NK-92 (cell line): Measurements from ENCODE around the gene BABAM2.
"Not testable (repeated sequence)": the region's sequence is repeated elsewhere in the genome, so short reads cannot be mapped to it uniquely, and the experiment has no call there.

Source experiments
- DNase-seq: peaks from one replicate; lab custom pipeline; 2025; ENCODE audit not compliant: unreplicated experiment; lab: John Stamatoyannopoulos, UW

BABAM2 gene

DNA sequence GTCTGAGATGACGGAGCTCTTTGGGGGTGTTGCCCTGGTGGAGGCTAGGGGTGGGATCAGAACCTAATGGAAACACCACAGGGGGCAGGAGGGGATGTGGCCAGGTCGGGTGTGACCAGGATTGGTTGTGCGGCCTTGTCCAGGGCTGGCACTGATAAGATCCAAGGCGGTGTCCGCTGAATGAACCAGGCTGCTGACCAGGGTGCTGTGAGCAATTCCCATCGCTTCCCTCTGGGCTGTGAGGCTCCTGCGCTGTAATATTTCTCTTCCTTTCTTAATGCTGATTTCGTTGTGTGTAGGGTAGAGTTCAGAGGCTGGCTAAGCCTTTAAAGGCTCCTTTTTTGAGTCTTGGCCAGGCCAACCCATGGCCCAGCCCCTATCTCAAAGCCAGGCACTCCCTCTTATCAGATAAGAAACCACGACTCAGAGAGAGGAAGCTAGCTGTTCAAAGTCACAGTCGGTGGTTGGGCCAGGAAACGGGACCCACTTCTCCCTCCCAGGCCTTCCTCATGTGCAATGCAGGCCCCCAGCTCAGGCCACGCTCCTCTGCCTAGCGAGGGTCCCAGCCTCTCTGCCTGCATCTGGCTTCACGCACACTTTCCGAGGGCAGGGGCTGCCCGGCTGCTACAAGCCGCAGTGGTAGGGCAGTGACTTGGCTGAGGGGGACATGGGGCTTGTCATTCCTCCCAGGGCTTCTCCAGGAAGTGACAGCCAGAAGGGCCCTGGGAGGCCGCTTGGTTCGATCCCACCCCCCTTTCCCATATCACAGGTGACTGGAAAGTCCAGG, 476.2 kb downstream of the BABAM2 start:
- no peak for DNase-seq

DNA sequence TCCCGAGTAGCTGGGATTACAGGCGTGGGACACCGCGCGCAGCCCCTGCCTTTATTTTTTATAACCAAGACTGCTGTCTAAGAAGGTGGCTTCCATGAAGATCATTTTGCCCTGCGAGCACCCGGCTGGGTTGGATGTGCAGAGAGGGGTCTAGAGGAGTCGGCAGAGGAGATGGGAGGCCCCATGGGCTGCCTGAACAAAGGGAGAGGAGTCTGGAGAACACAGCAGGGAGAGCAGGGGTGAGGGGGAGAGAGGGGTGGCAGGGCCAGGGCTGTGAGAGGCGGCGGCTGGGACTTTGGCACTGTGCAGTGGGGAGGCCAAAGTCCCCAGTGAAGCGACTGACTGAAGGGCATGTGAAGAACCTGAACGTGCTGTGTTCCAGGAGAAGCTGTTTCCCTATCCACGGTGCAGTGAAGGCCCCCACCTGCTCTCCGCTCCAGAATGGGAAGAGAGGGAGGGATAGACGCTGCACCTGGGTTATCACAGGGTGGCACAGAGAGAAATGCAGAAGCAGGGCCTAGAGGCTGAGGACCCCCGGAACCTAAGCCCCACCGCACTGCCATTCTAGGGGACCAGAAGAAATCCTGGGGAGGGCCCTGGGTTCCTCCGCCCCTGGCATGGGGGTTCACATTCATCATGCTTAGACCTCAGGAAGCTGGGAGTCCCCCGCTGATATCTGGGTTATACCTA, 477.3 kb downstream of the BABAM2 start:
- DNase-seq = no peak

DNA sequence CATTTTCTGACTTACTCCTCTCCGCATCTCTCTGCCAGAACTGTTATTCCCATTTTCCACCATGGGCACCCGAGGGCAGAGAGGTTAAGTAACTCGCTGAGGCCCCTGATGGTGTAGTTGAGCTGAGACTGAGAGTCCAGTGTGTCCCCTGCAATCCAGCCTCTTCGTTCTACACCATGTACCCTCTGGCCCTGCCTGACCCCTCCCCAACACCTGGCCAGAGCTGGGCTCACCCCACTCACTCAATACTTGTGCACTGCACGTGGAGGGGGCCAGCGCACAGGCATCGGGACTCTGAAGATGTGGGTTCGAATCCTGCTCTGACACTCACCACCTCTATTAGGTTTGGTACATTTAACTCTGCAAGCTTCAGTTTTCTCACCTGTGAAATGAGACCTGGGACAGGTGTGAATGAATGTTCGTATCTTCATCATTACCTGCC, 477.8 kb downstream of the BABAM2 start:
- DNase-seq = no peak

DNA sequence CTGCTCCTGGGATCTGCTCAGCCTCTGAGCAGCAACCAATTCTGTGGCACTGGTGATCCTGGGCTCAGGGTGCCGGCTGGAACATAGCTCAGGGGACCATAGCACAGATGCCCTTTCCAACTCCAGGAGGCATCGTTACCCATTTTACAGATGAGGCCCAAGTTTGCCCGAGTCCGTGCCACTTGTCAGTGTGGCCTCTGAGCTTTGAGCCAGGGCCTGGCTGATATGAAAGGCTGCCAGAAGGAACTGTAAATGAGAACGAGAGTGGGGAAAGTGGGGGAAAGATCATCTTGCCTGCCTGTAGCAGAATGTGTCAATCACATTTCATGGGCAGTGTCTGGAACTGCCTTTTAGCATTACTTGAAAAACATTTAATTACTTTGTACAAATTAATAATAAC, 478.8 kb downstream of the BABAM2 start:
- DNase-seq = no peak

DNA sequence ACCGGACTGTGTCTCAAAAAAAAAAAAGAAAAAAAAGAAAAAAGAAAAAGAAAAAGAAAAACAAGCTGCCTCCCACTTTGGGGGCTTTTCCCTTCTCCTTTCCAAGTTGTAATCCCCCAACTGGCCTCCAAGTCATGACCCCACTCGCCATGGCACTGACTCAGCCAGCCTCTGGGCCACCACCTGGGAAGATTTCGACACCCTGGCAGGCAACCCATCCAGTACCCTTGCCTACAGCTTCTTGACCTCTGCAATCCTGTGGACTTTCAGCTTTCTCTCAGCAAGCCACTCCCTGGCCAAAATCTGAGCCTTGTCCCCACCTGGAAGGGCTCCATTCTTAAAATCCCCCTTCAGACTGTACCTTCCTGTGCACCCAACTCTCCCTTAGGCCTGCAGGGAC, 479.8 kb downstream of the BABAM2 start:
- no peak for DNase-seq

DNA sequence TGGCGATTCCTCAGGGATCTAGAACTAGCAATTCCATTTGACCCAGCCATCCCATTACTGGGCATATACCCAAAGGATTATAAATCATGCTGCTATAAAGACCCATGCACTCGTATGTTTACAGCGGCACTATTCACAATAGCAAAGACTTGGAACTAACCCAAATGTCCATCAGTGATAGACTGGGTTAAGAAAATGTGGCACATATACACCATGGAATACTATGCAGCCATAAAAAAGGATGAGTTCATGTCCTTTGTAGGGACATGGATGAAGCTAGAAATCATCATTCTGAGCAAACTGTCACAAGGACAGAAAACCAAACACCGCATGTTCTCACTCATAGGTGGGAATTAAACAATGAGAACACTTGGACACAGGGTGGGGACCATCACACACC, 481.2 kb downstream of the BABAM2 start:
- DNase-seq = not testable (repeated sequence)

DNA sequence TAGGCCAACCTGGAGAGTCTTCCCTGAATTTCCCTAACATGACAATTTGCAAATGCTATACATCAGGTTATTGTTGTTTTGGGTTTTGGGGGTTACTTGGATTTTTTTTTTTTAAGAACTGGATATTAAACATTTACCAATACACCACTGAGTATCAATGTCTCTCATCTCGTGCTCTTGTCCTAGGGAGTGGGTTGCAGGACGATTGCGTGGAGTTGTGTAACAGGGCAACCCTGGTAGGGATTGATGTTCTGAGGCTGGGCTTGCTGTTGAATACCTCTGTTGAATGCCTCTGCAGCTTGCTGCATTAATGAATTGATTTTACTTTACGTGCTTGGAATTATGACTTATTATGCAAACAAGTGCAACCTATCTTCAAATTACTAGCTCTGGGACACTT, 483.3 kb downstream of the BABAM2 start:
- no peak for DNase-seq

DNA sequence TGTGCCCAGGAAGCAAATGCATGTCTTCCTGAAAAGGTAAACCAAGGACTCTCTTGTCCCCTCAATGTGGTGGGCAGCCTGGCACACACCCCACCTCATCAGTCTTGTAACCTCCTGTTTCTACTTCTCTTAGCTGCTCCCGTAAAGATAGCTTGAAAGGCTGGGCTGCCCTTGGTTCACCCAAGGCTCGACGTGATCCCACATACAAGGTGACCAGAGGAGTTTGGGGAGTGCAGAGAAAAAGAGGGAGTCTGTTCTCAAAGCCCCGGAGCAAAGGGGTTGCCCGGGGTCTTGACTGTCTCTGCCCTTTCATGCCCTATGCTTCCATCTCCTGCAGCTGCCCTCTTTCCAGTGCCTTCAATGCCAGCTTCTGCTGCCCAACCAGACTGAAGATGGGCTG, 483.8 kb downstream of the BABAM2 start:
- DNase-seq = no peak

DNA sequence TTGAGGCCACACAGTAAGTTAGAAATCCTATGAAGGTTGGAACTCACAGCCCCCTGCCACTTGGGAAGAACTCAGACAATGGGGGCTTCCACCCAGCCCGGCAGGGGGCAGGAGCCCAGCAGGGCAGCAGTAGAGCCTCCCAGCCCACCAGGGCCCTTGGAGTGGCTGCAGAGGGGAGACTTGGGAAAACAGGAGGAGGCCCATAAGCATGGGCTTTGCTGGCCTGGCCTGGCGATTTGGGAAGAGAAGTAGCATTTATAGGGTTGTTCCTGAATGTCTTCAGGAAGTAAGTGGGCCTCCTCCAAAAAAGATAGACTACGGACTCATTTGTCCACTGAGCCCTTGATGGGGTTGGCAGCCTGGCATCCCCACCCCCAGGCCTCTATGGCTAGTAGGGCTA, 484.7 kb downstream of the BABAM2 start:
- no peak for DNase-seq

DNA sequence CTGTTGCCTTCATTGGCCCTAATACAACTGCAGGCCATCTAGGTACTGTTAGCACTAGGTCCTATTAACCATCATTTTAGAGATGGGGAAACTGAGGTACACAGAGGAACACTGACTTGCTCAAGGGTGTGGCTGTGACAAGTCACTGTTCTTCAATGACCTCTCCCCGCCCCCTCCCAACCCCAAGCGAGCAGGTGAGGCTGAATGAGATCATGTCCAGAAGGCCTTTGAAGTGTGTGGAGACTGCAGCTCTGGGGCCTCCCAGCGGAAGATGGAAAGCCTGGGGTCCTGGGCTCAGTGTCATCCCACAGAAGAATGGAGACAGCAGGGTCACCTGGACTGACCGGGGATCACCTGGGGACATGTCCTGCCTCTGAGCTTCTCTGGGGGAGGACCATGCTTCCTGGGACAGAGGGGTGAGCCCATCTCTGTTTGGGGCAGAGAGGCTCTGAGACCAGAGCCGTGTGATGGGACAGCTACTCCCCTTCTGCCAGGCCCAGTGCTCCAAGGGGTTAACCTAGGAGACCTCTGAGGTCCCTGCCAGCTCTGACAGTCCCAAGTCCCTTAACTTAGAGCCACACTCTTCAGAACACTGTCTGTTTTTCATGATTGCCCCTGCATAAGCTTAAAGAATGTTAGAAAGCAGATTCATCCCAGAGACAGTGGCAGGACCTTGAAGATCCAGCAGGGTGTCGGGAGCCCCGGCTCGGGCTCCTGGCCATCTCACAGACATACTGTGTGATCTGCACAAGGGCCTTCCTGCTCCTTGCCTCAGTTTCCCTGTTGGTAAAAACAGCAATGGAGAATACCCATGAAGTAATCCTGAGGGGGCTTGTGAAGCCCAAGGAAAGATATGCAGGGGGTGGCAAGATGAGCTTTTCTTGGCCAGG, 485.5 kb downstream of the BABAM2 start:
- DNase-seq = no peak

DNA sequence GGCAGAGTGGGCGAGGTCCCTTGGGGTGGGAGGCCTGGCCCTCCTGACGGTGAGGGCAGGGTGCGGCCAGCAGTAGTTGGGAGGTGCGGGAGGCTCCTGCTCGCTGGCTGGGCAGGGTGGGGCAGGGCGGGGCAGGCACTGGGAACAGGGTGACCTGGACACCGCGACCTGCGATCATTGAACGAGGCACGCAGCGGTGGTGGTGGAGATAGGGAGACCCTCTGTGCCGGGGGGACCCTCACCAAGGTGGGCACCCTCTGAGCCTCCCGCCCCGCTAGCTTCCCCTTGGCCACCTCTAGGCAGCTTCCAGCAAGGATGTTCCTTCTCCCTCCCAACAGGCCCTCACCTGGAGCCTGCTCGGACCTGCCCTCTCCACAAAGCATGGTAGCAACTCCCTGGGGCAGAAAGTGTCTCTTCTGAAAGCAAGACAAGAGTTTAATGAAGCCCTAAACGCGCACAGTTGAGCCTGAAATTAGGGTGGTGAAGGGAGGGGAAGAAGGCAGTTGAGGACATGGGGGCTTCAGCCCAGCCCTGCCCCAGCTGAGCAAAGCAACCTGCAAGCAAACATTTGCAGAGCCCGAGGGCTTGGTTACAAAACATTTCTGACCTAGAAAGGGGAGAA, 486.8 kb downstream of the BABAM2 start:
- no peak for DNase-seq

DNA sequence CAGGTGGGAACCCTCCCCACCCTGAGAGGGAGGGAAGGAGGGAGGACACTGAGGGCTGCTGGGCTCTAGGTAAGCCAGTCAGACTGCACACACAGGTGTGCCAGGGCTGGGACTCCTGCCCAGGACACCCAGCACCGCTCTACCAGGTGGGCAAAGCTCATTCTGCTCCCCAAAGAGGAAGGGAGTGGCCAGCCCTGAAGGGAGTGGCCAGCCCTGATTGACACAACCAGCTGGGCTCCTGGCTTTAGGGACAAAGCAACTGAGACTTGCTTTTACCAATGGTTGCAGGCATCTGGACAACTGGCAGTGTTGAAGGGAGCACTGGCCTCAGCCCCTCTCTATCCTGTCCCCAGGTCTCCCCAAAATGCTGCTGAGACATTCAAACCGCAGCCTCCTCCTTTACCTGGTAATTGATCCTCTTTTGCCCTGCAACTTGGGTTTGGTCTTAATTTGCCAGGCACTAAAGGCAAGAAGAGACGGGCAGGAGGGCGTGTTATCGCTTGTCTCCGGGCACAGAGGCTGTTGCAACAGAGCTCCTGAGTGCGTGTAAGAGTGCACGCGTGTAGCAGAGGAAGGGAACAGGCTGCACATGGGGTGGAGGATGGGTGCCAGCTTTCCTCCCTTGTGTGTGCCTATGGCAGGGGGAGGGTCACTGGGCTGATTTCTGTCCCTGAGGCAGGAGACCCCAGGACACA, 487.6 kb downstream of the BABAM2 start:
- DNase-seq = no peak

DNA sequence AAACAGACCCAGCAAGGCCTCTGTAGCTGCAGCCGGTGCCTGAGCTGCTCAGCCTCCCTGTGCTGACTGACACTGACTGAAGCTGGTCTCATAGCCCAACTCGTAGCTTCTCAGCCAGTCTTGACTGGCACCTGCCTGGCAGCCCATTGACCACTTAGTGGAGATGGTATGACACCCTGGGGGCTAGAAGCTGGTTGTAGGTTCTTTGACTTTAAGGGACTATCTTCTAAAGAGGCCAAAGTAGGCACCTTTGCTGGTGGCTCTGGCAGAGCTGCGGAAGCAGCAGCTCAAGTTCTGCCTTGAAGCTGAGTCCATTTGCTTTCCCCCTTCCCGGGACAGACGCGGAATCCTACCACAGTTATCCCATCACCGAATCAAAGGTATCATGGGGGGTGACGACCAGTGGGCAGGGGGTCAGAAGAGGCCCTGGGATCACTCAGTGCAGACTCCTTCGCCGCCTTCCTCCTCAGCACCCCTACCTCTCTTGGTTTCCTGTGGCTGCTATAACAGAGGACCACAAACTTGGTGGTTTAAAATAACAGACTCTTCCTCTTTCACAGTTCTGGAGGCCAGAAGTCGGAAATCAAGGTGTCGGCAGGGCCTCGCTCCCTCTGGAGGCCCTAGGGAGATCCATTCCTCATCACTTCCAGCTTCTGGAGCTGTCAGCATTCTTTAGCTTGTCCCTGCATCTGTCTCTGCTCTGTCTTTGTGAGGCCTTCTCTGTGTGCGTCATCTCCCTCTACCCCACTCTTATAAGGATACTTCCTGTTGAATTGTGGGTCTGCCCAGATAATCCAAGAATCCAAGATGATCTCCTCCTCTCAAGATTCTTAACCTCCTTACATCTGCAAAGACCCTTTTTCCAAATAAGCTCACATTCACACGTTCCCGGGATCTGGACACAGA, 488.4 kb downstream of the BABAM2 start:
- DNase-seq = no peak

DNA sequence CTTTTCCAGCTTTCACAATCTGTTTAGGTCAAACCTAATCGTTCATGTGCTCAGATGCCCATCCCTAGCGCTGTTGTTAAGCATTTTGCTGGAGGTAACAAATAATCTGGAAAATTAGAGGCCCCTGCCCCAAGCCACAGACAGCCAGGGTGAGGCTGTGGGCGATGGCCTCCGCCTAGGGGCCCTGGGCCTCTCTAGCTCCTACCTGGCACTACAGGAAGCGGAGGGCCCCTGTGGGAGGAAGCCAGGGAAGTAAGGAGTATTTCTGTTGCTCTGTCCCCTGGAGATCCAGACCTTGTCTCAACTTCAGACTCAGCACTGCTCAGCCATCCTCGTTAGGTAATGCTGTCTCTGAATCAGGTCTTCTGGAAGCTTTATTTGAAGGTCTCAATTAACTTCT, 489.7 kb downstream of the BABAM2 start:
- no peak for DNase-seq

DNA sequence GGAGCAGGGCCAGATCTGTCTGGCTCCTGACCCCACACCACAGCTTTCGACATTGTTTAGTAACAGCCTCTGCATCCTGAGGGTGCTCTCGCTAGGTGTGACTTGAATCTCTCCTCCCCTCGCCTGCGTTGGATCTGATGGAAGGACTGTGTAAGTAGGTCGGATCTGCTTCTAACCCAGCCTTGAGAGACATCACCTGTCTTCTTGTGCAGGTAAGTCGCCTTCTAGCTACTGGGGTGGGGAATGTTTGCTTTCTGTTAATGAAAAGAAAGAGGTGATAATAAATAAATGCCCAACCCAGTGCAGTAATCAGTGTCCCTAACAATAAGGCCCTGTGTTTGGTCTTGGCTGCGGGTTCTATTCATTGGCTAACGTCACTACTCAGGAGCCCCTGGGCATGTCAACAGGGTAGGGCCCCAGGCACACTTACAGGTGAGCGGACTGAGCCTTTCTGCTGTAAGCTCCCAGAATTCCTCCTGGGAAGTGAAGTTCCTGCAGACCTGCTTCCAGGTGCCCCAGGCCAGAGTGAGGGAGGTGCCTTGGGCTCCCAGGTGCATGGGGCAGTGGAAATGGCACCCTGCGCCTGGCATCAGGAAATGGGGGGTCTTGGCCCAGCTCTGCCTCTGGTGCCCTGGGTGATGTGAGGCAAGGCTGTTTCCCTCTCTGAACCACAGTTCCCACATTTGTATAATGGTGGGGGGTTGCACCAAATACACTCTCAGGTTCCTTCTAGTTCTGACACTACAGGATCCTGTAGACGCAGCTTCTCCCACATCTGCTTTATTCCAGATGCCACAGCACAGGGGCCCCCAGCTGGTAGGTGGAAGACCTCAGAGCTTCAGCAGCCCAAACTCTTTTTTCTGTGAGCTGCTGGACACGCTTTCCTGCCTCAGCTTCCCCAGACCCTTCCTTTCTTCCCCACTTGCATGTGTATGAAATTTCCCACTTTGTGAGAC, 491.0 kb downstream of the BABAM2 start:
- DNase-seq = no peak

DNA sequence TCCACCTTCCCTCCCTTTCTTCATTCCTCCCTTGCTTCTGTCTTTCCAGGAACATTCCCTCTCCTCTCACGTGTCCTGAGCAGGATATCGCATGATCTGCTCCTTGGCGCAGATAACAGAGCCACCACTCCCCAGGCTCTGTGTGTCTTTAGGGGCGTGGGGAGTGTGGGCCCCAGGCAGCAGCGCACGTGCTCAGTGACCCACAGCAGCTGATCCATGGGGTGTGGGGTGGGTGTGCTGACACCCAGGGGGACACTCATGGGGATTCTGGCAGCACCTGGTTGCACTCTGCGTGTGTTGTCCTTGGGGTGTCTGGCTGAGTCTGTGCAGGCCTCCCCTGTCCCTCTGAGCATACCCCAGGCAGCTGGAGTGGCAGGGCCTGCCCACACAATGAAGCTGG, 492.2 kb downstream of the BABAM2 start:
- DNase-seq = no peak

DNA sequence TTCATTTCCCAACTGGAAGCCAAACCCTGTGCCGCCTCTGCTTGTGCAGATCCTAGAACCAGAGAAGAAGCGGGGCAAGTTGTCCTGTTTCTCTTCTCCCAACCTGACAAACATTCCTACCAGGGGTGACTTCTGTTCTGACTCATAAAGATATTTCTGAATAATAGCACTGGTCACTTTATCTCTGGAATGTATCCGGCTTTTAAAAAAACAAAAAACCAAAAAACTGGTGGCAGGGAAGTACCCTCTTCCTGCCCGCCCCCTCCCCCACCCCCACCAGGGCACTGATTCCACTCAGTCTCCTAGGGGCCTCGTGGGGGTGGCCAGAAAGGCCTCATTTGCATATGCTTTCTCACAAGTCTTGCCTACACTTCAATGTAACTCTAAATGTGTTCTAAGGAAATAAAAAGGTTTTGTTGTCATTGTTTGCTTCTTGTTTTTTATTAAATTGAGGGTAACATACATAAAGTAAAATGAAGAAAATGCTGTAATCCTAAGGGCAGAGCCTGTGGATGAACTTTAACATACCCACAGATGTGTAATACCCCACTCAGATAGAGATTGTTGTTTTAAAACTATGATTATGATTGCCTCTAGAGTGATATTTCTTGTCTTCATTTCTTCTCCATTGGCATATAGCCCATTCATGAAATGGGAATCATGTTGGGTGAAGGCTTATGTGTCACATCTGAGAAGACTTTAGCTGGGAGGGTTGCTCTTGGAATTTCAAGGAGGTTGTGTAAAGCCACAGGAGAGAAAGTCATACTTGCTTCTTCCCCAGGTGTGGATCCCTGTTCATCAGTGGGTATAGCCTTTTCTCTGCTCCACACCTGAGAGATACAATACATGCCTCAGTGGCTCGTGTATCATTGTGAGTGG, 496.8 kb downstream of the BABAM2 start:
- DNase-seq = no peak
